GM23248 (cell line): Measurements from ENCODE around the gene RNF213.

Source experiments
- EZH2 ChIP-seq: fragments of 200-600 bp; sonication (generic); IDR thresholded peaks from 2 replicates; pipeline ENCODE4 v1.6.1; 2018; ENCODE audit warnings: antibody characterized with exemption, mild to moderate bottlenecking; ENCODE audit not compliant: insufficient read depth, poor library complexity, severe bottlenecking
- EZH2phosphoT487 ChIP-seq: fragments of 200-600 bp; sonication (generic); IDR thresholded peaks from 2 replicates; pipeline ENCODE4 v1.6.1; 2018; ENCODE audit warnings: antibody characterized with exemption, moderate library complexity, mild to moderate bottlenecking, low read depth; ENCODE audit not compliant: insufficient read depth

DNA sequence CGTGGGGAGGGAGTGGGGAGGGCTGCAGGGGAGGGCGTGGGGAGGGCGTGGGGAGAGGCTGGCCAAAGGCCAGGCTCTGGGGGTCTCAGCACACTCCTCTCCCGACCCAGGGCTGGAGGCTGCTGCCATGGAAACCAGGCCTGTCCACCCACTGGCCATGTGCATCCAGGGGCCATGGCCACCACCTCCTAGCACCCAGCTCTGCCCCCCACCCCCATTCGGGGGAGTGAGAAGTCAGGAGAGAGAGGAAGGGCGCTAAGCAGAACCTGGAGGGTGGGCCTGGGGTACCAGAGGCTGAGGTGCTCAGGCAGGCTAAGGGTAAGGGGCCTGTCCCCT, 184.0 kb downstream of the RNF213 start:
- no peak for TF ChIP-seq EZH2phosphoT487
- no peak for TF ChIP-seq EZH2
